DND-41 (cell line): ENCODE measurements around the gene CFAP47.

ENCODE experiments used
- ATAC-seq: fragments of 200-7000 bp; cut with Tn5 transposase; 3 replicates; pipeline ENCODE4 v1.9.1; 2021; ENCODE audit warnings: low read depth; ENCODE audit not compliant: insufficient read depth
- DNase-seq: peaks from one replicate; pipeline ENCODE4 v3.0.0-alpha.2; 2020
- H2AFZ ChIP-seq: 2 replicates; pipeline ENCODE4 v1.6.0; 2012; ENCODE audit warnings: low read depth, low read length
- H3K27ac ChIP-seq: 2 replicates; pipeline ENCODE4 v1.5.1; 2012; ENCODE audit warnings: low read length, inconsistent platforms
- H3K27me3 ChIP-seq: fragments of 200-600 bp; sonication (generic); 2 replicates; pipeline ENCODE4 v1.6.0; 2012; ENCODE audit warnings: low read length, mild to moderate bottlenecking, inconsistent platforms; ENCODE audit not compliant: insufficient read depth, poor library complexity
- H3K36me3 ChIP-seq: 2 replicates; pipeline ENCODE4 v1.5.1; 2012; ENCODE audit warnings: low read length, inconsistent platforms; ENCODE audit not compliant: insufficient read depth
- H3K4me1 ChIP-seq: 2 replicates; pipeline ENCODE4 v1.5.1; 2012; ENCODE audit warnings: mild to moderate bottlenecking, low read length; ENCODE audit not compliant: insufficient read depth
- H3K4me2 ChIP-seq: 2 replicates; pipeline ENCODE4 v1.6.0; 2012; ENCODE audit warnings: mild to moderate bottlenecking, moderate library complexity, low read length, inconsistent platforms; ENCODE audit not compliant: insufficient read depth
- H3K4me3 ChIP-seq, 2 experiments: fragments of 200-600 bp in 1 of 2; shearing (Covaris generic) in 1 of 2; 2 replicates each; pipeline ENCODE4 v1.5.1; 2012 to 2016; ENCODE audit warnings: inconsistent platforms in 2 of 2, low read length in 2 of 2, mild to moderate bottlenecking in 2 of 2, low read depth in 1 of 2, moderate library complexity in 1 of 2
- H3K79me2 ChIP-seq: 2 replicates; pipeline ENCODE4 v1.6.0; 2012; ENCODE audit warnings: low read length, inconsistent platforms; ENCODE audit not compliant: insufficient read depth
- H3K9ac ChIP-seq: 2 replicates; pipeline ENCODE4 v1.6.0; 2012; ENCODE audit warnings: low read depth, mild to moderate bottlenecking, inconsistent platforms, low read length, moderate library complexity
- H3K9me3 ChIP-seq: 2 replicates; pipeline ENCODE4 v1.5.1; 2012; ENCODE audit warnings: low read length, moderate library complexity, mild to moderate bottlenecking, inconsistent platforms; ENCODE audit not compliant: insufficient read depth, severe bottlenecking
- H4K20me1 ChIP-seq: 2 replicates; pipeline ENCODE4 v1.6.0; 2012; ENCODE audit warnings: low read length; ENCODE audit not compliant: insufficient read depth
- EZH2 ChIP-seq: IDR thresholded peaks from 3 replicates; pipeline ENCODE4 v1.6.1; 2012; ENCODE audit warnings: borderline replicate concordance, low read depth, mild to moderate bottlenecking, moderate library complexity, low read length, inconsistent platforms; ENCODE audit not compliant: severe bottlenecking
- TF ChIP-seq, protein P1 (sequence below): IDR thresholded peaks from 2 replicates; pipeline ENCODE4 v1.5.1; 2012; ENCODE audit warnings: borderline replicate concordance, low read length, moderate library complexity, mild to moderate bottlenecking; ENCODE audit not compliant: poor library complexity, severe bottlenecking; ENCODE audit errors: extremely low read depth

Gene CFAP47

DNA sequence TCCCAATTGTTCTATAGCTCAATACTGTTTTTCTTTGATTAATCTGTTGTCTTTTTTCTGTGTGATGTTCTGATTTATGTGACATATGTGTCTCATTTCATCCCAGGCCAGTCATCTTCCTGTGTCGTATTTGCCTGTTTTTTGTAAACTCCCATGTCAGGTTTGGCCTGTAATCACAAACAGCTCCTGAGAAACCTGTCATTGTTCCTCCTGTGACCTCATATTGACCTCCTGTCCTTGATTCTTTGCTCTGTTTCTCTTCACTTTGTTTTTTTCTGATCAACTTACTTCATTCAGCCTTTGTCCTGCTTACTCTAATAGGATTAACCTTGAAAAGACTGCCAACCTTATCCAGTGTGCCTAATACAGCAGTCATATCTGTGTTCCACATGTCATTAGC lies 438.3 kb downstream of the CFAP47 start:
- no peak for DNase-seq
- no peak for TF ChIP-seq EZH2
- TF ChIP-seq, protein P1, sequence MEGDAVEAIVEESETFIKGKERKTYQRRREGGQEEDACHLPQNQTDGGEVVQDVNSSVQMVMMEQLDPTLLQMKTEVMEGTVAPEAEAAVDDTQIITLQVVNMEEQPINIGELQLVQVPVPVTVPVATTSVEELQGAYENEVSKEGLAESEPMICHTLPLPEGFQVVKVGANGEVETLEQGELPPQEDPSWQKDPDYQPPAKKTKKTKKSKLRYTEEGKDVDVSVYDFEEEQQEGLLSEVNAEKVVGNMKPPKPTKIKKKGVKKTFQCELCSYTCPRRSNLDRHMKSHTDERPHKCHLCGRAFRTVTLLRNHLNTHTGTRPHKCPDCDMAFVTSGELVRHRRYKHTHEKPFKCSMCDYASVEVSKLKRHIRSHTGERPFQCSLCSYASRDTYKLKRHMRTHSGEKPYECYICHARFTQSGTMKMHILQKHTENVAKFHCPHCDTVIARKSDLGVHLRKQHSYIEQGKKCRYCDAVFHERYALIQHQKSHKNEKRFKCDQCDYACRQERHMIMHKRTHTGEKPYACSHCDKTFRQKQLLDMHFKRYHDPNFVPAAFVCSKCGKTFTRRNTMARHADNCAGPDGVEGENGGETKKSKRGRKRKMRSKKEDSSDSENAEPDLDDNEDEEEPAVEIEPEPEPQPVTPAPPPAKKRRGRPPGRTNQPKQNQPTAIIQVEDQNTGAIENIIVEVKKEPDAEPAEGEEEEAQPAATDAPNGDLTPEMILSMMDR: no peak

GRCh38 chrX:36364262-36364661 lies 444.7 kb downstream of the CFAP47 start:
- DNase-seq: no peak
- Histone ChIP-seq H3K4me1 (no peaks in the 10 kb centered on the region), H3K79me2 (no peaks in the 10 kb centered on the region), H3K4me2 (no peak overlapping the region), H3K9ac (no peak overlapping the region), H3K27ac (no peak overlapping the region), H2AFZ (no peak overlapping the region), H3K9me3 (no peaks in the 10 kb centered on the region), H3K36me3 (no peaks in the 10 kb centered on the region), H4K20me1 (no peaks in the 10 kb centered on the region), H3K27me3 (no peaks in the 10 kb centered on the region), H3K4me3 (no peak overlapping the region)
- ATAC-seq: no peak
- TF ChIP-seq EZH2: no peak
- TF ChIP-seq, protein P1: no peak

More for the DNA sequence above, 438.3 kb downstream of the CFAP47 start:
- no peak overlapping the region for H3K9ac ChIP-seq
- ATAC-seq: no peak
- no peaks in the 10 kb centered on the region for H4K20me1 ChIP-seq
- H3K4me2 ChIP-seq: no peak overlapping the region
- H3K27me3 ChIP-seq: no peaks in the 10 kb centered on the region
- no peaks in the 10 kb centered on the region for H3K36me3 ChIP-seq
- no peak overlapping the region for H3K4me3 ChIP-seq
- no peak overlapping the region for H3K27ac ChIP-seq
- no peaks in the 10 kb centered on the region for H3K4me1 ChIP-seq
- H3K79me2 ChIP-seq: no peaks in the 10 kb centered on the region
- no peak overlapping the region for H2AFZ ChIP-seq
- no peaks in the 10 kb centered on the region for H3K9me3 ChIP-seq

DNA sequence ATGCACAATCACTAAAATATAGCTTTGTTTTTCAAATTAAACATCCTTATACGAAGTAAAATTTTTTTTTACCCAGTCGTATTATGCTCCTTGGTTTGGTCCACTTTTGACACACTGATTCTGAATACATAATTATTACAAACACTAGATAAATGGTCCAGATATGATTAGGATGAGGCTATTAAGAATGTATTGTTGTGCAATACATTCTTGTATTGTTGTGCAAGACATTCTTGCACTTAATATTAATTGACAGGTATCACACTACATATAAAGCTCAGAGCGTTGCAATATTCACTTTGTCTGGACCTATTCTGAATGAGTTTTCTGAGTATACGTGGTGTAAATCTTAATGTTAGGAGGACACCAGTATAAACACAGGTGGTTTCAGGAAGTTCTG lies 464.0 kb downstream of the CFAP47 start:
- DNase-seq (no peak), ATAC-seq (no peak)
- Histone ChIP-seq H3K4me2 (no peak overlapping the region), H3K4me1 (no peaks in the 10 kb centered on the region), H3K36me3 (no peaks in the 10 kb centered on the region), H4K20me1 (no peaks in the 10 kb centered on the region), H3K27me3 (no peaks in the 10 kb centered on the region), H3K4me3 (no peak overlapping the region), H3K79me2 (no peaks in the 10 kb centered on the region), H2AFZ (no peak overlapping the region), H3K9me3 (no peaks in the 10 kb centered on the region), H3K9ac (no peak overlapping the region), H3K27ac (no peak overlapping the region)
- TF ChIP-seq, protein P1: no peak
- TF ChIP-seq EZH2: no peak

DNA sequence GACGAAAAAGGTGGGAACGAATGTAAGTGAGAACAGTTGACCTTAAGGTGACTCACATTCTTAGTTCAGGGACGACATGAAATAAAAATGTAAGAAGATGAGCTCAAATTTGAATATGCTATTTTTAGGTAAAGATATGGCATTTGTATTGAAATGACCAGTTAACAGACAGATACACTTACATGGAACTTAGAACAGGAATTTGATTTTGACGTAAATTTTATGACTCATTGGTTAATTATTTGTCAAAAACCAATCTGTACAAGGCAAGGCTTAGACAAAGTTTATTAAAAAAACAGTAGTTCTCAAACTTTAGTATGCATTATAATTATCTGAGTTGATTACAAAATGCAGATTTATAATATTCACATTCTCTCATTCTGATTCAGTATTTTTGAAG lies 469.4 kb downstream of the CFAP47 start:
- no peaks in the 10 kb centered on the region for H3K4me1 ChIP-seq
- TF ChIP-seq EZH2: no peak
- TF ChIP-seq, protein P1: no peak
- H3K36me3 ChIP-seq: no peaks in the 10 kb centered on the region
- H4K20me1 ChIP-seq: no peaks in the 10 kb centered on the region
- no peak overlapping the region for H3K27ac ChIP-seq
- H3K4me3 ChIP-seq: no peak overlapping the region
- ATAC-seq (no peak), DNase-seq (no peak)
- no peaks in the 10 kb centered on the region for H3K9me3 ChIP-seq
- no peak overlapping the region for H3K9ac ChIP-seq
- H2AFZ ChIP-seq: no peak overlapping the region
- no peaks in the 10 kb centered on the region for H3K27me3 ChIP-seq
- no peak overlapping the region for H3K4me2 ChIP-seq
- H3K79me2 ChIP-seq: no peaks in the 10 kb centered on the region
